ENCODE results near the gene BLVRA. TPM values are rescaled to one million over a fixed set of nuclear protein-coding genes. Genes with fewer than 3 reads are reported as not detected.

BLVRA gene
- polyA plus RNA-seq, 2 of the 4 experiments (the other 2 are of a cell fraction), result 68.5 to 85.4 TPM

DNA sequence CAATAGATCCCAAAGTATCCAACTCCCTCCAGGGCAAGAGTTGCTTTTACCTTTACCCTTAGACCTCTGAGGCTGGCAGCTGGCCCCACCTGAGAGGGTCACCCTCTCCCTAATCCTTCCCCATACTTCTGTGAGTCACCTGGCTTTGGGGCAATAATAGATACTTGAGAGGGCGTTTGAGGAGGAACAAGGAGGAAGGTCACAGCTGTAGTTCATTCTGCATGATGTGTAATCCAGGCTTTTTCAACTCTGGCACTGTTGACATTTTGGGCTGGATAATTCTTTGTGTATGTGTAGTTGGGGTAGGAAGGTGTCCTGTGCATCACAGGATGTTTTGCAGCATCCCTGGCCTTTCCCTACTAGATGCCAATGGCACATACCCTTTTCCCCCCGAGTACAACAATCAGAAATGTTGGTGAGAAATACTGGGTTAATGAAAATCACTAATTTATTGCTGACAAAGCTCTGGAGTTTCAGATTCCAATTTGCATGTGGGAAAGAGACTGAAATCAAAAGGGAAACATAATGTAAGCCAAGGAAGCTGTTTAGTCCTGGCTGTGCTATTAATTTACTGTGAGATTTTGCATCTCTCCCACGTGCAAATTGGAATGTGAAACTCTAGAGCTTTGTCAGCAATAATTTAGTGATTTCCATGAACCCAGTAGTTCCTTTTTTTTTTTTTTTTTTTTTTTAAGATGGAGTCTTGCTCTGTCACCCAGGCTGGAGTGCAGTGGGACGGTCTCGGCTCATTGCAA is 3.6 kb downstream of the BLVRA start:
- H3K27ac ChIP-seq, result peak overlapping the region in 1 of 2 experiments; percentile 32; a peak in 1 of 6 replicates
- POLR2A ChIA-PET, result no interaction called here
- FAIRE-seq, result no peak
- CTCF ChIA-PET, result interaction anchor here (0.6 to 7.5 kb wide), 5 partner anchors 9 to 179 kb away, joined by 3 to 42 read pairs (median 3); partner anchors contain the start of gene STK17A
- no peak overlapping the region for H3K4me3 ChIP-seq
- H3K4me2 ChIP-seq, result peak overlapping the region; percentile 36
- TF ChIP-seq MYC (IDR thresholded peaks at IDR 0.05; ENCODE audit: borderline replicate concordance, low read length), result no peak
- peak; percentile 46 for TF ChIP-seq MAFK (IDR thresholded peaks at IDR 0.05; ENCODE audit: partially characterized antibody)
- WGBS (ENCODE audit: missing lambda C conversion rate), result 59% methylated on average over 5 of the region's 5 CpGs
- no peak for DNase-seq (ENCODE audit: low read depth in 1 of 2, low spot score in 1 of 2)
- peaks cover 67% of the 10 kb centered on the region for H3K4me1 ChIP-seq
- no peak for ATAC-seq
- H3K9me3 ChIP-seq, result no peaks in the 10 kb centered on the region

DNA sequence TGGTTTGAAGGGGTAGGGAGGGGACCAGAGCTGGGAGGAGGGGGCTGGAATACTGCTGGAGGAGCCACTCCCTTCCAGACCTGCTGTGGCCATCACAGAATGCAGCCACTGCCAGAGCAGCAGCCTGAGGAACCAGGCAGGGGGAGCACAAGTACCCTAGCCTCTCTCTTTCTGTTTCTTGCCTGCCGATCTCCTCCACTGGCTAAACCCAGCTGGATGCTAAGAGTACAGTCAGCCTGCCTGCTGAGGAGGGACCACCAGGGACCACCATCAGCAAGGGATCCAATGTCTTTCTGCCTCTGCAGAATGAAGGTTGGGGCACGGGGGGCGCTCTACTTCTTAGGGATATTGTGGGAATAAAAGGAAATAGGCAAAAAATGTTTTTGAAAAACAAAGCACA is 4.7 kb downstream of the BLVRA start:
- Histone ChIP-seq H3K4me2 (peak overlapping the region; percentile 86), H3K27ac (peak overlapping the region; percentile 75 to 84), H3K4me1 (peaks cover 64% of the 10 kb centered on the region), H3K4me3 (peak overlapping the region; percentile 16; the same call in 1 of the 3 replicates), H3K9me3 (no peaks in the 10 kb centered on the region)
- ATAC-seq (peak in 1 of 2 experiments; percentile 14; a peak in 3 of 6 replicates), FAIRE-seq (no peak), DNase-seq (ENCODE audit: low read depth in 1 of 2, low spot score in 1 of 2) (no peak)
- POLR2A ChIA-PET, result no interaction called here
- whole genome bisulfite sequencing (ENCODE audit: missing lambda C conversion rate), result 14% methylated on average over 3 of the region's 3 CpGs
- TF ChIP-seq CTCF (IDR thresholded peaks at IDR 0.05), result peak; percentile 38
- TF ChIP-seq POLR2A (IDR thresholded peaks at IDR 0.05; ENCODE audit: low read length), result no peak
- CTCF ChIA-PET, result interaction anchor here (0.6 to 7.5 kb wide), 6 partner anchors 8 to 1266 kb away, joined by 3 to 42 read pairs (median 4); partner anchors contain the start of genes COA1 and STK17A

- peak in 1 of 2 experiments; percentile 42 for DNase-seq (ENCODE audit: low read depth in 1 of 2, low spot score in 1 of 2)
- CTCF ChIA-PET, result interaction anchor here (0.5 to 7.5 kb wide), 4 partner anchors 34 to 74 kb away, joined by 3 to 42 read pairs (median 6); partner anchors contain the start of gene COA1
- H3K4me1 ChIP-seq, result peaks cover 71% of the 10 kb centered on the region
Observed at GRCh38 chr7:43764039-43764761, 5.7 kb downstream of the BLVRA start.

More at GRCh38 chr7:43764039-43764761, 5.7 kb downstream of the BLVRA start:
- 8% methylated on average over 9 of the region's 9 CpGs for WGBS (ENCODE audit: missing lambda C conversion rate)
- peak; percentile 71 to 76 for ATAC-seq
- no peaks in the 10 kb centered on the region for H3K9me3 ChIP-seq
- H3K4me2 ChIP-seq, result peak overlapping the region; percentile 86
- H3K27ac ChIP-seq, result peak overlapping the region; percentile 75 to 84
- FAIRE-seq, result no peak
- POLR2A ChIA-PET, result interaction anchor here (0.7 to 1.3 kb wide), 5 partner anchors 14 to 181 kb away, joined by 3 to 6 read pairs (median 3); partner anchors contain the start of genes COA1, STK17A and UBE2D4
- peak overlapping the region; percentile 16; the same call in 2 of the 3 replicates for H3K4me3 ChIP-seq
- TF ChIP-seq, protein P1, sequence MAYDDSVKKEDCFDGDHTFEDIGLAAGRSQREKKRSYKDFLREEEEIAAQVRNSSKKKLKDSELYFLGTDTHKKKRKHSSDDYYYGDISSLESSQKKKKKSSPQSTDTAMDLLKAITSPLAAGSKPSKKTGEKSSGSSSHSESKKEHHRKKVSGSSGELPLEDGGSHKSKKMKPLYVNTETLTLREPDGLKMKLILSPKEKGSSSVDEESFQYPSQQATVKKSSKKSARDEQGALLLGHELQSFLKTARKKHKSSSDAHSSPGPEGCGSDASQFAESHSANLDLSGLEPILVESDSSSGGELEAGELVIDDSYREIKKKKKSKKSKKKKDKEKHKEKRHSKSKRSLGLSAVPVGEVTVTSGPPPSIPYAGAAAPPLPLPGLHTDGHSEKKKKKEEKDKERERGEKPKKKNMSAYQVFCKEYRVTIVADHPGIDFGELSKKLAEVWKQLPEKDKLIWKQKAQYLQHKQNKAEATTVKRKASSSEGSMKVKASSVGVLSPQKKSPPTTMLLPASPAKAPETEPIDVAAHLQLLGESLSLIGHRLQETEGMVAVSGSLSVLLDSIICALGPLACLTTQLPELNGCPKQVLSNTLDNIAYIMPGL (CRISPR knock-in tag; IDR thresholded peaks at IDR 0.05; ENCODE audit: borderline replicate concordance), result no peak
- TF ChIP-seq CBX8 (IDR thresholded peaks at IDR 0.05) (no peak), NPAS2 (CRISPR knock-in tag; IDR thresholded peaks at IDR 0.05; ENCODE audit: borderline replicate concordance) (no peak), JUNB (IDR thresholded peaks at IDR 0.05) (no peak), TFCP2L1 (CRISPR knock-in tag; IDR thresholded peaks at IDR 0.05) (no peak), POLR2A (IDR thresholded peaks at IDR 0.05; ENCODE audit: low read length) (no peak), MAX (IDR thresholded peaks at IDR 0.05) (no peak), BHLHE40 (IDR thresholded peaks at IDR 0.05; ENCODE audit: low read depth, low read length) (no peak), CHD2 (IDR thresholded peaks at IDR 0.05; ENCODE audit: low read length, partially characterized antibody) (no peak), JUN (IDR thresholded peaks at IDR 0.05) (no peak), RARB (CRISPR knock-in tag; IDR thresholded peaks at IDR 0.05) (no peak), HDAC2 (IDR thresholded peaks at IDR 0.05) (no peak), CEBPB (IDR thresholded peaks at IDR 0.05) (no peak), RNF2 (IDR thresholded peaks at IDR 0.05; ENCODE audit: borderline replicate concordance, low read depth) (no peak), RFX5 (IDR thresholded peaks at IDR 0.05) (no peak), BCL3 (IDR thresholded peaks at IDR 0.05) (no peak), RCOR1 (IDR thresholded peaks at IDR 0.05; ENCODE audit: low read depth, low read length) (no peak), KDM1A (IDR thresholded peaks at IDR 0.05; ENCODE audit: low read depth) (no peak), EHMT2 (IDR thresholded peaks at IDR 0.05; ENCODE audit: low read depth) (no peak), CBX2 (IDR thresholded peaks at IDR 0.05; ENCODE audit: borderline replicate concordance, low read depth) (no peak)
